Non-pigmented ciliary epithelial cell (primary cell): Measurements from ENCODE around the gene PLXNA2.

Source experiments
- DNase-seq: peaks from one replicate; pipeline ENCODE4 v3.0.0-alpha.2; 2010; ENCODE audit warnings: low read depth

The PLXNA2 gene

GRCh38 chr1:208060215-208060869, 183.8 kb downstream of the PLXNA2 start:
- no peak for DNase-seq

GRCh38 chr1:208059409-208060001, 184.7 kb downstream of the PLXNA2 start:
- no peak for DNase-seq

- no peak for DNase-seq
Observed at GRCh38 chr1:208058756-208059155, 185.4 kb downstream of the PLXNA2 start.

- DNase-seq = no peak
Observed at GRCh38 chr1:208058267-208058666, 185.9 kb downstream of the PLXNA2 start.

- no peak for DNase-seq
Observed at GRCh38 chr1:208057056-208057455, 187.1 kb downstream of the PLXNA2 start.

GRCh38 chr1:208055535-208055934, 188.6 kb downstream of the PLXNA2 start:
- no peak for DNase-seq

GRCh38 chr1:208054911-208055379, 189.2 kb downstream of the PLXNA2 start:
- no peak for DNase-seq

- no peak for DNase-seq
Observed at GRCh38 chr1:208054485-208054884, 189.7 kb downstream of the PLXNA2 start.

- no peak for DNase-seq
Observed at GRCh38 chr1:208053661-208054060, 190.5 kb downstream of the PLXNA2 start.

GRCh38 chr1:208052926-208053407, 191.2 kb downstream of the PLXNA2 start:
- DNase-seq = no peak

- no peak for DNase-seq
Observed at GRCh38 chr1:208052135-208052534, 192.0 kb downstream of the PLXNA2 start.

GRCh38 chr1:208051651-208052050, 192.5 kb downstream of the PLXNA2 start:
- no peak for DNase-seq

- DNase-seq = no peak
Observed at GRCh38 chr1:208048904-208049303, 195.3 kb downstream of the PLXNA2 start.

GRCh38 chr1:208047975-208048374, 196.2 kb downstream of the PLXNA2 start:
- DNase-seq = no peak

- DNase-seq = peak; percentile 6
Observed at GRCh38 chr1:208047476-208047934, 196.7 kb downstream of the PLXNA2 start.

GRCh38 chr1:208045463-208046260, 198.5 kb downstream of the PLXNA2 start:
- DNase-seq = no peak

GRCh38 chr1:208044589-208045462, 199.4 kb downstream of the PLXNA2 start:
- no peak for DNase-seq

- DNase-seq = no peak
Observed at GRCh38 chr1:208043691-208044181, 200.4 kb downstream of the PLXNA2 start.

GRCh38 chr1:208042868-208043267, 201.3 kb downstream of the PLXNA2 start:
- DNase-seq = no peak

- DNase-seq = no peak
Observed at GRCh38 chr1:208042041-208042615, 202.1 kb downstream of the PLXNA2 start.

GRCh38 chr1:208041505-208041904, 202.7 kb downstream of the PLXNA2 start:
- DNase-seq = no peak
